SK-N-MC (cell line): ENCODE data around the gene TECPR2.

Source experiments
- EZH2 ChIP-seq: fragments of 200-600 bp; sonication (generic); IDR thresholded peaks from one replicate; pipeline ENCODE4 v1.6.1; 2017; ENCODE audit warnings: antibody characterized with exemption
- FOXP2 ChIP-seq: optimal IDR thresholded peaks from 2 replicates; pipeline ENCODE3; 2011; ENCODE audit warnings: mild to moderate bottlenecking, moderate library complexity; ENCODE audit not compliant: insufficient read depth; ENCODE audit errors: extremely low read length, control extremely low read depth
- POLR2AphosphoS5 ChIP-seq: IDR thresholded peaks from 2 replicates; pipeline ENCODE4 v1.6.1; 2012; ENCODE audit warnings: mild to moderate bottlenecking, low read depth, low read length, borderline replicate concordance

- TF ChIP-seq POLR2AphosphoS5 (no peak), EZH2 (no peak), FOXP2 (no peak)
Measured at GRCh38 chr14:102528431-102529170, 165.9 kb downstream of the TECPR2 start.
